IgD-negative memory B cell (primary cell): ENCODE results near the gene SLC9A1. TPM values are rescaled to one million over a fixed set of nuclear protein-coding genes. Genes with fewer than 3 reads are reported as not detected.

Source experiments
- H3K27ac Mint-ChIP-seq, 3 donors: one replicate each; pipeline ENCODE4 v1.8.0; 2020 to 2022; ENCODE audit warnings: mild to moderate bottlenecking in 3 of 3, mixed read lengths in 3 of 3, moderate library complexity in 1 of 3
- H3K27me3 Mint-ChIP-seq: one replicate; pipeline ENCODE4 v1.8.0; 2021; ENCODE audit warnings: mixed read lengths
- H3K36me3 Mint-ChIP-seq: one replicate; pipeline ENCODE4 v1.8.0; 2020; ENCODE audit warnings: mild to moderate bottlenecking, mixed read lengths
- H3K4me1 Mint-ChIP-seq, 3 donors: one replicate each; pipeline ENCODE4 v1.8.0; 2020 to 2022; ENCODE audit warnings: mixed read lengths in 3 of 3, mild to moderate bottlenecking in 1 of 3
- H3K4me3 Mint-ChIP-seq, 4 donors: one replicate each; pipeline ENCODE4 v1.8.0; 2020 to 2022; ENCODE audit warnings: mild to moderate bottlenecking in 4 of 4, mixed read lengths in 4 of 4, moderate library complexity in 3 of 4
- H3K9me3 Mint-ChIP-seq, 3 donors: one replicate each; pipeline ENCODE4 v1.8.0; 2020 to 2021; ENCODE audit warnings: mixed read lengths in 3 of 3, mild to moderate bottlenecking in 1 of 3
- polyA plus RNA-seq: library from polyadenylated mRNA; unstranded; fragments of 300-500 nt; fragmentation: Illumina TruSeq; gene quantifications from one replicate; pipeline ENCODE4 v1.2.3, GENCODE V29; 2021

Gene SLC9A1
- polyA plus RNA-seq, 1 donor from 2014 or later, result 8.9 TPM

DNA sequence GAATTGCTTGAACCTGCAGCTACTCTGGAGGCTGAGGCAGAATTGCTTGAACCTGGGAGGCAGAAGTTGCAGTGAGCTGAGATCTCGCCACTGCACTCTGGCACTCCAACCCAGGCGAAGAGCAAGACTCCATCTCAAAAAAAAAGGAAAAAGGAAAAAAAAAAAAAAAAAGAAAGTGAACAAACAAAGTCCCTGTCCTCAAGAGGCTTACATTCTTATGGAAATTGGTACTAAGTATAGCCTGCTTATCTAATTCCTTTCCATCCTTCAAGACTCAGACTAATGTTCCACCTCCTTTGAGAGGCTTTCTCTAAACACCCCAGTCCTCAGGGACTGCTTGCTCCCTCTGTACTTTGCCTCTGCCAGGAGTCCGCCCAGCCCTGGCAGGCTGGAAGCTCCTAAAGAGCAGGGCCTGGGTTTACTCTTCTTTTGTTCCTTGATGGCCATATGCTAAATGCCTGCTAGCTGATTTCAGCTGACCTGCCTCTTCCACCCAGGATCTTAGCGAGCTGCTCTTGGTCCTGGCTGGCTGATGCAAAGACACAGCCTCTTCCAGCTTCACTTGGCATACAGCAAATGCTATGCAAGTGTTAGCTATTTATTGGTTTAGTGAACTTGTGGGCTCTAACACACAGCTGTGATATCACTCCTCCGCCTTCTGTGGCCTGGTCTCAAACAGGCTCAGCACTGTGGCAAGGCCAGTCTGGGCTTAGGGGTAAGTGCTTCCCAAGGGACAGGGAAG, 9.8 kb downstream of the SLC9A1 start:
- Mint-ChIP-seq H3K27me3 (no peaks in the 10 kb centered on the region), H3K4me3 (no peak overlapping the region), H3K36me3 (no peaks in the 10 kb centered on the region), H3K27ac (no peak overlapping the region), H3K4me1 (peaks cover 23 to 26% (median 26%) of the 10 kb centered on the region in 3 donors), H3K9me3 (no peaks in the 10 kb centered on the region)

GRCh38 chr1:27144049-27144748, 10.7 kb downstream of the SLC9A1 start:
- no peaks in the 10 kb centered on the region for H3K9me3 Mint-ChIP-seq
- H3K4me1 Mint-ChIP-seq, result peaks cover 16 to 21% (median 19%) of the 10 kb centered on the region in 3 donors
- H3K36me3 Mint-ChIP-seq, result no peaks in the 10 kb centered on the region
- H3K4me3 Mint-ChIP-seq, result no peak overlapping the region
- no peak overlapping the region for H3K27ac Mint-ChIP-seq
- H3K27me3 Mint-ChIP-seq, result no peaks in the 10 kb centered on the region

GRCh38 chr1:27143401-27143800, 11.5 kb downstream of the SLC9A1 start:
- Mint-ChIP-seq H3K36me3 (peaks cover 1% of the 10 kb centered on the region), H3K27ac (no peak overlapping the region), H3K4me1 (peaks cover 11 to 16% (median 13%) of the 10 kb centered on the region in 3 donors), H3K27me3 (no peaks in the 10 kb centered on the region), H3K4me3 (no peak overlapping the region), H3K9me3 (no peaks in the 10 kb centered on the region)

DNA sequence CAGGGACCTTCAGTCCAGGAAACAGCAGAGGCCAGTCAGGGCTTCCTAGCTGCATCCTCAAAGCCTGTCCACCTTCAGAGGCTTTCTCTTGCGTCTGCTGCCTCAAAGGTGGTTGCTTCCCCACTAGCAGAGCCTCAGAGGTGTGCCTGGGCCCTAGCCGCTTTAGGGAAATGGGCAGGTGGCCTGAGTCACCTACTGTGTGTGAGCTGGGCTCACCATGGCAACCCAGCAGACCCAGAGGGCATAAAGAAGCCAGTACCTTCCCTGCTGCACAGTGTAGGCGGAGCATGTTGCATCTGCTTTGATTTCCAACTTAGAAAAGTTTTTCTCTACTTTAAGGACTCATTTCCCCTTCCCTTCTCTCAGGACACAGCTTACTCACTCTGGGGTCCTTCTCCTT, 12.5 kb downstream of the SLC9A1 start:
- Mint-ChIP-seq H3K27me3 (no peaks in the 10 kb centered on the region), H3K4me1 (peaks cover 11 to 16% (median 11%) of the 10 kb centered on the region in 3 donors), H3K27ac (peak overlapping the region in 1 of 3 donors; percentile 43), H3K4me3 (no peak overlapping the region), H3K9me3 (no peaks in the 10 kb centered on the region), H3K36me3 (peaks cover 3% of the 10 kb centered on the region)

DNA sequence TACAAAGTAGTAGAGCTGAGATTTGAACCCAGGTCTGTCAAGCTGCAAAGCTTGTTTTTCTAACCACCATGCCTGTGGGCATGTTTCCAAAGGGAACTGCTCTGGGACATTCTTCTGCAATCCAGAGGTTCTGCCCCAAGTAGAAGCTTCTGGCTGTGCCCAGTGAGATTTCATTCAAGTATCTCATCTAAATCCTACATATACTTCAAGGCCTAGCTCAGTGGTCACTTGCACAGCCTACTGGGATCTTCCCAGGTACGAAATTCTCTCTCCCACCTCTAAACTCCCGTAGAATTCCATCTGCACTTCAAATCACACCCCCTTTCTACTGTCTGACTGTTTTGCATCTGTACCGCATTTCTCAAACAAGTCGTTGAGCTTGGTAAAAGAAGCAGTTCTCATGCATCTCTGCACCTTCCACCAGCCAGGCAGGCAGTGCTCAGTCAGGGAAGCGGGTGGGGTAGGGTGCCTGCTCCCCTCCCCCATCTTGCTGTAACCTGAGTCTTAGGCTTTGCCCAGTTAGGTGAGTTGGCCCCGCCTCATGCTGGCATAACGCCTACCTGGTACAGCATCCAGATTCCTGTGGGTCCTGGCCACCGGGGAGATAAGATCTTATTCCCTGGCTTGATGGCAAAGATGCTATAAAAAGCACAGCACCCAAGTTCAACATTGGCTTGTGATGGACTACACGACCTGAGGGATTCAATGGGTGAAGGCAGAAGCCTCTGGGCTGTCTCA, 13.5 kb downstream of the SLC9A1 start:
- peaks cover 3% of the 10 kb centered on the region for H3K36me3 Mint-ChIP-seq
- no peaks in the 10 kb centered on the region for H3K27me3 Mint-ChIP-seq
- H3K9me3 Mint-ChIP-seq, result no peaks in the 10 kb centered on the region
- H3K4me3 Mint-ChIP-seq, result no peak overlapping the region
- peaks cover 21 to 25% (median 21%) of the 10 kb centered on the region in 3 donors for H3K4me1 Mint-ChIP-seq
- no peak overlapping the region for H3K27ac Mint-ChIP-seq

GRCh38 chr1:27139980-27140379, 14.9 kb downstream of the SLC9A1 start:
- no peak overlapping the region for H3K4me3 Mint-ChIP-seq
- H3K9me3 Mint-ChIP-seq, result no peaks in the 10 kb centered on the region
- H3K4me1 Mint-ChIP-seq, result peaks cover 25 to 30% (median 28%) of the 10 kb centered on the region in 3 donors
- no peaks in the 10 kb centered on the region for H3K27me3 Mint-ChIP-seq
- H3K27ac Mint-ChIP-seq, result no peak overlapping the region
- H3K36me3 Mint-ChIP-seq, result peaks cover 3% of the 10 kb centered on the region

DNA sequence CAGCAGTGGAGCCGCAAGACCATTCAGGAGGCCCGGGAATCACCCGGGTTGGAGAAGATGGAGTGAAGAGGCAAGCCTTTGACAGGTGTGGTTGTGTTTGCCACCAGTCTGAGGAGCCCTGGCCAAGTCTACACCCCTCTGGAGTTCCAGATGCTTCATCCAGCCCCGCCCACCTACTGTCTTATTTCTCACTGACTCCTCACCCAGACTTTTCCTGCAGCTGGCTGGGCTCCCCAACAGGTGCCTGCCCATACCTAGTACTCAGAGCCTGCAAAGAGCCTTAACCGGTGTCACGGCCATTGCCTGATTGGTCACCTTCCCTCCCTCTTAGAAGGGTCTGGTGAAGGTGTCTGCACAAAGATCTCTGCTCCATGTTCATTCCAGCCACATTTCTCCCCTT, 16.0 kb downstream of the SLC9A1 start:
- Mint-ChIP-seq H3K4me1 (peaks cover 31 to 34% (median 32%) of the 10 kb centered on the region in 3 donors), H3K36me3 (peaks cover 3% of the 10 kb centered on the region), H3K27me3 (no peaks in the 10 kb centered on the region), H3K4me3 (no peak overlapping the region), H3K9me3 (no peaks in the 10 kb centered on the region), H3K27ac (peak overlapping the region in 1 of 3 donors; percentile 41)

GRCh38 chr1:27138368-27138767, 16.6 kb downstream of the SLC9A1 start:
- Mint-ChIP-seq H3K27me3 (no peaks in the 10 kb centered on the region), H3K4me3 (peak overlapping the region in 1 of 4 donors; percentile 30), H3K4me1 (peaks cover 30 to 36% (median 33%) of the 10 kb centered on the region in 3 donors)

DNA sequence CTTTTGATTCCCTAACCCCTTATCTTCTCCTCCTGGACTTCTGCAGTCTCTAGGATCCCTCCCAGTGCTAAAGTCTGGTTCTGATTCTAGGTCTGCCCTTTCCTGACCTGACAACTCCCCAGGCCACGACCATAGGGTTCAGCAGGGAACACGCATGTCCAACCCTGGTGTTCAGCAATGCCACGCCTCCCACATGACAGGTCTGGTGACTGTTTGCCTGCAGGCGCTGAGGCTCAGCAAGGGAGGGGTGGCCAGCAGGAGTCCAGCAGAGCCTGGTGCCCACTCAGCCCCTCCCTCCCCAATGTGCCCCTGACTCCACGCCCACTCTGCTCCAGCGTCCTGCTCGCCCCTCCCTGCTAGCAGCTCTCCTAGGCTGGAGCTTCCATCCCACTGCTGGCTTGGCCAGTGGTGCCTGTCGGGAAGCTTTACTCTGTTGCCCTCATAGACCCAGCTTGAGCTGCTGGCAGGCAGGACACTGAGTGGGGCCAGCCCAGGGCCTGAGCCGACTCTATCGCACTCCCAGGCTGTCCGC, 17.3 kb downstream of the SLC9A1 start:
- H3K36me3 Mint-ChIP-seq, result peaks cover 3% of the 10 kb centered on the region
- H3K27ac Mint-ChIP-seq, result peak overlapping the region; percentile 93 to 96 (median 95)
- peak overlapping the region; percentile 21 to 83 (median 66) for H3K4me3 Mint-ChIP-seq
- peaks cover 27 to 35% (median 30%) of the 10 kb centered on the region in 3 donors for H3K4me1 Mint-ChIP-seq
- no peaks in the 10 kb centered on the region for H3K9me3 Mint-ChIP-seq
- no peaks in the 10 kb centered on the region for H3K27me3 Mint-ChIP-seq

More at GRCh38 chr1:27138368-27138767, 16.6 kb downstream of the SLC9A1 start:
- H3K9me3 Mint-ChIP-seq, result no peaks in the 10 kb centered on the region
- H3K27ac Mint-ChIP-seq, result peak overlapping the region in 1 of 3 donors; percentile 89
- H3K36me3 Mint-ChIP-seq, result peaks cover 3% of the 10 kb centered on the region

DNA sequence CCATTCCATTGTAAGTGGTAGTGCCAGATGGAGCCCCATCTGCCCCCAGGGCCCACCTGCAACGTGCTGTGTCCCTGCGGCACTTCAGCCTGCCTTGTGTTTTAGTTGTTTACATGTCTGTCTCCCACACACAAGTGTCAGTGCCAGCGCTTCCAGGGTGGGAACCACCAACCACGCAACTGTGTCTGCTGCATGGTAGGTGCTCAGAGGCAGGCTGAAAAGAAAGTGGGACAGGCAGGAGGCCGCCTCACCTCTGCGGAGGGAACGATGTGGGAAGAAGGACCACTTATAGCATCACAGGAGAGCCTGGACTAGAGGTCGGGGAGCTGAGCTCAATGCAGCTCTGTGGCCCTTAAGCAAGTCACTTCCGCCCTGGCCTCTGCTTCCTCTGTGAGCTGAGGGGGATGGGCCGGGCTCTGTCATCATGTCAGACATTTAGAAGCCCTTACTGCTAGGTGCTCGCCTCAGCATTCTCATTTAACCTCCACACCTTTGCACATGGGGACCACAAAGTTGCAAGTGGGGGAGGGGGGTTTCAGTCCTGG, 17.9 kb downstream of the SLC9A1 start:
- Mint-ChIP-seq H3K36me3 (peaks cover 3% of the 10 kb centered on the region), H3K27ac (peak overlapping the region; percentile 93 to 96 (median 95)), H3K9me3 (no peaks in the 10 kb centered on the region), H3K4me3 (peak overlapping the region; percentile 60 to 83 (median 66)), H3K4me1 (peaks cover 31 to 39% (median 33%) of the 10 kb centered on the region in 3 donors), H3K27me3 (no peaks in the 10 kb centered on the region)

DNA sequence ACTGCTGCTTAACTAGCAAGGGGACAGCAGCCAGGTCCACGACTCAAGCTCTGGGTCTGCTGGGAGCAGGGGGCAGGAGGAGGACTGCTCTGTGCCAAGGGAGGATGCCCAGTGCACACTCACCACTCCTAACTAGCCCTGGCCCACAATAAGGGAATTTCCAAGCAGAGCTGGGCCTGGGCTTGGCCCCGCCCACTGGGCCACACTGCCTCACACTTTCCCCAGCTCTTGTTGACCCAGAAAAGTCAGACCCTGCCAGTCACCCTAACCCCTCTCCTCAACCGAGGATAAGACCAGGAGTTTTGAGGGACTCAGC, 18.7 kb downstream of the SLC9A1 start:
- H3K4me3 Mint-ChIP-seq, result peak overlapping the region in 2 of 4 donors; percentile 67 to 83
- peaks cover 31 to 40% (median 31%) of the 10 kb centered on the region in 3 donors for H3K4me1 Mint-ChIP-seq
- H3K27ac Mint-ChIP-seq, result peak overlapping the region in 2 of 3 donors; percentile 23 to 93
- H3K27me3 Mint-ChIP-seq, result no peaks in the 10 kb centered on the region
- peaks cover 3% of the 10 kb centered on the region for H3K36me3 Mint-ChIP-seq
- no peaks in the 10 kb centered on the region for H3K9me3 Mint-ChIP-seq

DNA sequence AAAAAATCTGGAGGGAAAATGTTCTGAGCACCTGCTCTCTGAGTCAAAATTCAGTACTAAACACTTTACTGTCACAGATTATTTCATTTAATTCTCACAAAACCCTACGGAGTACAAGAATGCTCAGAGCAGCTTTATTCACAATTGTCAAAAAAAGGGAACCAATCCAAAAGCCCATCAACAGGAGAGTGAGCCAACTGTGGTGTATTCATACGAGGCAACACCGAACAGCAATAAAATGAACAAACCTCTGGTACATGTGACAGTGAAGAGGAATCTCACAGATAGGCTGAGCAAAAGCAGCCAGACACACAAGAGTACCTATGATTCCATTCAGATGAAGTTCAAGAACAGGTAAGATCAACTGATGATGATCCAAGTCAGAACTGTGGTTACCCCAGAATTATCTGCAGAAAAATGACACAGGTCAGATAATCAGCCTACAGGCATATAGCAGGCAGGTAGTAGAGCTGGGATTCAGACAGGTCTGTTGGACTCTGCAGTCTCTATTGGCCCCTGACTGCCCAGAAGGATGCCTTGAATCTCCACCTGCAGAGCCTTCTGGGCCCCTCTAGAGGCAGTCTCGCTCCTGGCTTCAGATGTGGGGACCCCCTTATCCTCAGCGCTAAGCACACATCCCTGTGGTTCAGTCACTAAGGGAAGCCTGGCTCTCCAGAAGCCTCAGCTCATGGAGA, 19.2 kb downstream of the SLC9A1 start:
- peaks cover 31 to 40% (median 31%) of the 10 kb centered on the region in 3 donors for H3K4me1 Mint-ChIP-seq
- H3K36me3 Mint-ChIP-seq, result peaks cover 3% of the 10 kb centered on the region
- H3K27me3 Mint-ChIP-seq, result no peaks in the 10 kb centered on the region
- H3K4me3 Mint-ChIP-seq, result peak overlapping the region in 1 of 4 donors; percentile 58
- H3K9me3 Mint-ChIP-seq, result no peaks in the 10 kb centered on the region
- peak overlapping the region in 2 of 3 donors; percentile 21 to 23 for H3K27ac Mint-ChIP-seq

GRCh38 chr1:27133991-27134390, 20.9 kb downstream of the SLC9A1 start:
- Mint-ChIP-seq H3K36me3 (peaks cover 3% of the 10 kb centered on the region), H3K27ac (peak overlapping the region; percentile 72 to 83 (median 75)), H3K9me3 (no peaks in the 10 kb centered on the region), H3K4me1 (peaks cover 27 to 36% (median 31%) of the 10 kb centered on the region in 3 donors), H3K27me3 (no peaks in the 10 kb centered on the region), H3K4me3 (peak overlapping the region in 2 of 4 donors; percentile 52 to 57)

DNA sequence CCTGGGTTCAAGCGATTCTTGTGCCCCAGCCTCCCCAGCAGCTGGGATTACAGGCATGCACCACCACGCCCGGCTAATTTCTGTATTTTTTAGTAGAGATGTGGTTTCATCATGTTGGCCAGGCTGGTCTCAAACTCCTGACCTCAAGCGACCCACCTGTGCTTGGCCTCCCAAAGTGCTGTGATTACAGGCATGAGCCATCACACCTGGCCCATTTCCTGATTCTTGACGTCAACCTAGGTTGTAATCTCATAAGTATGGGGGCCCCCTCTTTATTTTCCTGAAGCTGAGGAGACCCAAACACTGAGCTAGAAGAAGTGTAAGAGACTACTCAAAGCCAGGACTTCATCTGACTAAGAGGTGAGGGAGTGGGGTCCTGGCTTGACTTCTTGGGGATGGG, 21.8 kb downstream of the SLC9A1 start:
- peaks cover under 1% of the 10 kb centered on the region for H3K36me3 Mint-ChIP-seq
- H3K9me3 Mint-ChIP-seq, result no peaks in the 10 kb centered on the region
- no peak overlapping the region for H3K4me3 Mint-ChIP-seq
- H3K27ac Mint-ChIP-seq, result peak overlapping the region in 1 of 3 donors; percentile 72
- peaks cover 26 to 33% (median 26%) of the 10 kb centered on the region in 3 donors for H3K4me1 Mint-ChIP-seq
- H3K27me3 Mint-ChIP-seq, result no peaks in the 10 kb centered on the region
